Activated T-cell treated with anti-CD3 and anti-CD28 coated beads, Interleukin-2, amount 50 U/mL, for 4 hours (primary cell): Measurements from ENCODE around the gene MEX3D. TPM values are rescaled to one million over a fixed set of nuclear protein-coding genes. Genes with fewer than 3 reads are reported as not detected.
A peak's percentile ranks its signal among the peaks of the same experiment; 100 is the strongest.

Experiments used
- ATAC-seq, 2 donors: fragments of 200-7000 bp; cut with Tn5 transposase; one replicate each; pipeline ENCODE4 v1.10.0; 2021
- DNase-seq: peaks from one replicate; pipeline ENCODE4 v3.0.0-alpha.2; 2020
- H3K27me3 Mint-ChIP-seq: one replicate; pipeline ENCODE4 v1.8.0; 2021; ENCODE audit warnings: low read depth, mixed read lengths
- H3K36me3 Mint-ChIP-seq: one replicate; pipeline ENCODE4 v1.8.0; 2022; ENCODE audit warnings: mixed read lengths; ENCODE audit not compliant: insufficient read depth
- H3K4me1 Mint-ChIP-seq: one replicate; pipeline ENCODE4 v1.8.0; 2021; ENCODE audit warnings: low read depth, mixed read lengths
- H3K4me3 Mint-ChIP-seq: one replicate; pipeline ENCODE4 v1.8.0; 2021; ENCODE audit warnings: mild to moderate bottlenecking, moderate library complexity, mixed read lengths
- H3K9me3 Mint-ChIP-seq: one replicate; pipeline ENCODE4 v1.8.0; 2021; ENCODE audit warnings: mixed read lengths
- total RNA-seq, 3 donors: library from RNA; stranded (reverse); gene quantifications; one replicate each; pipeline ENCODE4 v1.2.1, GENCODE V29; 2021

MEX3D gene
- total RNA-seq, 3 donors from 2014 or later: 12.5 to 17.0 (median 12.6) TPM

GRCh38 chr19:1570836-1571235 lies 2.7 kb upstream of the MEX3D start:
- no peaks in the 10 kb centered on the region for H3K36me3 Mint-ChIP-seq
- H3K9me3 Mint-ChIP-seq: no peaks in the 10 kb centered on the region
- H3K4me3 Mint-ChIP-seq: no peak overlapping the region

GRCh38 chr19:1569997-1570396 lies 1.9 kb upstream of the MEX3D start:
- Mint-ChIP-seq H3K4me1 (peaks cover 4% of the 10 kb centered on the region), H3K36me3 (no peaks in the 10 kb centered on the region), H3K9me3 (no peaks in the 10 kb centered on the region), H3K4me3 (peak overlapping the region; percentile 21), H3K27me3 (peaks cover 5% of the 10 kb centered on the region)
- DNase-seq (no peak), ATAC-seq (no peak)

More at GRCh38 chr19:1570836-1571235, 2.7 kb upstream of the MEX3D start:
- ATAC-seq: no peak
- peaks cover 4% of the 10 kb centered on the region for H3K4me1 Mint-ChIP-seq
- peaks cover 5% of the 10 kb centered on the region for H3K27me3 Mint-ChIP-seq
- no peak for DNase-seq

GRCh38 chr19:1567848-1568227 lies 287 bp downstream of the MEX3D start:
- peaks cover 4% of the 10 kb centered on the region for H3K4me1 Mint-ChIP-seq
- H3K36me3 Mint-ChIP-seq: no peaks in the 10 kb centered on the region
- no peaks in the 10 kb centered on the region for H3K9me3 Mint-ChIP-seq
- peaks cover 5% of the 10 kb centered on the region for H3K27me3 Mint-ChIP-seq
- no peak overlapping the region for H3K4me3 Mint-ChIP-seq
- ATAC-seq: peak in 1 of 2 donors; percentile 36
- DNase-seq: no peak

DNA sequence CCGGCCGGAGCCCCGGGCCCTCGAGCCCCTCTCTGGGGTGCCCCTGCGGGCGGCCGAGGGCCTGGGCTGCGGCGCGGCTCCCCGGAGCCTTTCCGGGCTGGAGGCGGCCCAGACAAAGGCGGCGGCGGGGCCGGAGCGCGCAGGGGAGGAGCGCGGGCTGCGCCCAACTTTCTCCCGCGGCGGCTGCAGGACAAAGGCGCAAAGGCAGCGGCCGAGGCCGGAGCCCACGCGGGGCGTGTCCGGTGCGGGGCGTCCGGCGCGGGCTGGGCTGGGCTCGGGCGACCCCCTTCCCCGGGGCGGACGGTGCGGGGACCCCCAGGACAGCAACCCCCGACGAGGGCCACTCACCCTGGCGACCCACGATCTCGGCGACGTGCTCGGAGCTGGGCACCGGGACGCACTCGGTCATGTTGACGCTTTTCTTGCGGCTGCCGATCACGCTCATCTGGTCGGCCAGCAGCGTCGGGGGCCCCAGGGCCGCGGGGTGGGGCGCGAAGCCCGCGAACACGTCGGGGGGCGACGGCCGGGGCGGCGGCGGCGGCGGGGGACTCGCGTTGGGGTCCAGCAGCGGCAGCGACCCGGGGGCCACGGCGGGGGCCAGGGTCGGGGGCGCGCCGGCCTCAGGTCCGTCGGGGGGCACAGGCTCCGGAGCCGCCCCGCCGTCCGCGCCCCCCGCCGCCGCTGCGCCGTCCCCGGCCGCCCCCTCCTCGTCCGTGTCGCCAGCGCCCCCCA lies 843 bp downstream of the MEX3D start:
- ATAC-seq (peak; percentile 3 to 13), DNase-seq (no peak)
- H3K9me3 Mint-ChIP-seq: no peaks in the 10 kb centered on the region
- H3K27me3 Mint-ChIP-seq: peaks cover 5% of the 10 kb centered on the region
- H3K4me3 Mint-ChIP-seq: peak overlapping the region; percentile 33
- H3K4me1 Mint-ChIP-seq: peaks cover 4% of the 10 kb centered on the region
- no peaks in the 10 kb centered on the region for H3K36me3 Mint-ChIP-seq

DNA sequence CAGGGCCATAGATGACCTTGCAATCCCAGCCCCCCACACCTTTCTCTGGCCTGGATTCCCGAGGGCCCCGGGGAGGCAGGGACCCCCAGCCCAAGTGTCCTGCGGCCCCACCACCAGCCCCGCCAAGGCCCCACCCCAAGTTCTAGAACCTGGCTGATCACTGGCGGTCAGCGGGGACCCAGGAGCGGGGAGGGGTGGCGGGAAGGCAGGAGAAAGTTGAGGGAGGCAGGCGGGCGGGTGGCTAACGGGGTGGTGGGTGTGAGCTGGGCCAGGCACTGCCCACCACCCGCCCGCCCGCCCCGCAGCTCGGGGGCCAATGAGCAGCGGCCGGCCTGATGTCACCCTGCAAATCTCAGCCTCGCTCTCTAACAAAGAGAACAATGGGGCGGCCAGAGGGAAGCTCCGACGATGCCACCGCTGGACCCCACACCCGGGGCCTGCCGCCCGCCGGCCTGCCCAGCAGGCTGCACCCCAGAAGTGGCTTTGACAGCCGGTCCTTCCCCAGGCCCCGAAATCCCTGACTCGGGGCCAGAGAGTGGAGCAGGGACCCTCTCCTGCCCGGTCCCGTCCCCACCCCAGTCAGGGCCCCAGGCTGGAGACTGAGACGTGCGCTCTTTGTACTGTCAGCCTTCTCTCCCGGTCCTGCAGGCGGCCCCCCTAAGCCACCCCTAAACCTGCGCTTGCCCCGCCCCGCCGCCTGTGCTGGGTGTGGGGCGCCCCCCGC lies 1.6 kb downstream of the MEX3D start:
- Mint-ChIP-seq H3K4me3 (no peak overlapping the region), H3K27me3 (peaks cover 5% of the 10 kb centered on the region), H3K9me3 (no peaks in the 10 kb centered on the region), H3K4me1 (peaks cover 4% of the 10 kb centered on the region), H3K36me3 (no peaks in the 10 kb centered on the region)
- no peak for DNase-seq
- peak; percentile 2 to 14 for ATAC-seq

DNA sequence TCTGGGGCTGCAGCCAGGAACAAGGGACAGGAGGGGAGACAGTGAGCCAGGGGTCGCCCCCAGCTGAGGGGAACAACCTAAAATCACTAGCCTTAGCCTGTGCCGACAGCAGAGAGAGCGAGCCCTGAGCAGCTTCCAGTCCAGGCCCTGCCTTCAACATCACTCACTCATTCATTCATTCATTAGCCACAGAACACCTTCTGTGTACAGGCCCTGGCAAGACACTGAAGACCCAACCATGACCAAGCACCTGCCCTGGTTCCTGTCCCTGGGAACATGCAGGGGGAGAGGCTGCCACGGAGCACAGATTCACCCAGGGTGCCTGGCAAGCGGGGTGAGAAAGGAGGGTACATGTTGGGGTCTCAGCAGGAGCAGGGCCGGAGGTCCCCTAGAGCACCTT lies 4.9 kb downstream of the MEX3D start:
- DNase-seq (no peak), ATAC-seq (no peak)
- Mint-ChIP-seq H3K27me3 (no peaks in the 10 kb centered on the region), H3K36me3 (no peaks in the 10 kb centered on the region), H3K4me1 (no peaks in the 10 kb centered on the region), H3K9me3 (no peaks in the 10 kb centered on the region), H3K4me3 (no peak overlapping the region)

- Mint-ChIP-seq H3K4me1 (no peaks in the 10 kb centered on the region), H3K27me3 (no peaks in the 10 kb centered on the region), H3K9me3 (no peaks in the 10 kb centered on the region), H3K36me3 (no peaks in the 10 kb centered on the region), H3K4me3 (no peak overlapping the region)
- no peak for DNase-seq
- ATAC-seq: no peak
Observed at GRCh38 chr19:1561236-1561842, 6.8 kb downstream of the MEX3D start.

GRCh38 chr19:1560286-1560882 lies 7.7 kb downstream of the MEX3D start:
- H3K4me3 Mint-ChIP-seq: no peak overlapping the region
- no peaks in the 10 kb centered on the region for H3K27me3 Mint-ChIP-seq
- no peak for DNase-seq
- H3K9me3 Mint-ChIP-seq: no peaks in the 10 kb centered on the region
- no peaks in the 10 kb centered on the region for H3K36me3 Mint-ChIP-seq
- ATAC-seq: no peak
- no peaks in the 10 kb centered on the region for H3K4me1 Mint-ChIP-seq

- no peaks in the 10 kb centered on the region for H3K36me3 Mint-ChIP-seq
- H3K4me3 Mint-ChIP-seq: no peak overlapping the region
- DNase-seq (no peak), ATAC-seq (no peak)
- no peaks in the 10 kb centered on the region for H3K27me3 Mint-ChIP-seq
- H3K4me1 Mint-ChIP-seq: no peaks in the 10 kb centered on the region
- H3K9me3 Mint-ChIP-seq: no peaks in the 10 kb centered on the region
Observed at GRCh38 chr19:1558552-1558951, 9.6 kb downstream of the MEX3D start.

GRCh38 chr19:1556390-1557070 lies 11.6 kb downstream of the MEX3D start:
- Mint-ChIP-seq H3K4me1 (no peaks in the 10 kb centered on the region), H3K4me3 (no peak overlapping the region), H3K9me3 (no peaks in the 10 kb centered on the region), H3K36me3 (no peaks in the 10 kb centered on the region), H3K27me3 (peaks cover 6% of the 10 kb centered on the region)
- ATAC-seq (no peak), DNase-seq (no peak)

DNA sequence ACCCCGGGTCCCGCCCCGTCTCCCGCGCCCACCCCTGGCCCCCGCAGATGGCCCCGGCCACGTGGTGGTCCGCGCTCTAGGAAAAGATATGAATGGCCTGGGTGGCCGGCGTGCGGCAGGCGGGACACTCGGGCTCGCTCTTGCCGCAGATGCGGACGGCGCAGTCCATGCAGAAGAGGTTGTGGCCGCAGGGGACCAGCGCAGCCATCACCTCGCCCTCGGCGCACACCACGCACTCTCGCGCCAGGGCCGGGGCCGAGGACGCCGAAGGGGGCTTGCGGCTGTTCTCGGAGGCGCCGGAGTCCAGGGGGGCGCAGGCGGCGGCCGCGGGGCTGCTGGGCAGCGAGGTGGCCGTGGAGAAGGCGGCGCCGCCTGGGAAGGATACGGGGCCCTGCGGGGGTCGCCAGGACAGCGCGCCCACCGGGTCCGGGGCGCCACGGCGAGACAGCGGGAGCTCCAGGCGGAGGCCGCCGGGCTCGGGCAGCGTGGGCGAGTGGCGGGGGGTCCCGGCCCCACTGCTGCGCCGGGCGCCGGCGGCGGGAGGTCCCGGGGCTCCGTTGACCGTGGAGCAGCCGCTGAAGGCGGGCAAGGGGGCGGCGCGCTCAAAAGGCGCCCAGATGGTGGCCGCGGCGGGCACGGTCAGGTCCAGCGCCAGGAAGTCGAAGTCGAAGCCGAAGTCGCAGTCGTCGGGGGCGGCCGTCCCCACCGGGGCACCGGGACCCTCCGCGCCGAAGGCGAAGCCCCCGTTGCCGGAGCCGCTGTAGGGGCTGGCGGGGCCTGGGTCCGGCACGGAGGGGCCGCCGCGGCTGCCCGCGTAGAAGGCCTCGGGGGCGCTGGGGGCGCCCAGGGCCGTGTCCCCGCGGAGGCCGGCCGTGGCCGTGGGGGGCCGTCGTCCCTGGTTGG lies 12.4 kb downstream of the MEX3D start:
- H3K4me3 Mint-ChIP-seq: no peak overlapping the region
- no peak for ATAC-seq
- peaks cover 9% of the 10 kb centered on the region for H3K27me3 Mint-ChIP-seq
- no peaks in the 10 kb centered on the region for H3K9me3 Mint-ChIP-seq
- H3K4me1 Mint-ChIP-seq: no peaks in the 10 kb centered on the region
- DNase-seq: no peak
- no peaks in the 10 kb centered on the region for H3K36me3 Mint-ChIP-seq

DNA sequence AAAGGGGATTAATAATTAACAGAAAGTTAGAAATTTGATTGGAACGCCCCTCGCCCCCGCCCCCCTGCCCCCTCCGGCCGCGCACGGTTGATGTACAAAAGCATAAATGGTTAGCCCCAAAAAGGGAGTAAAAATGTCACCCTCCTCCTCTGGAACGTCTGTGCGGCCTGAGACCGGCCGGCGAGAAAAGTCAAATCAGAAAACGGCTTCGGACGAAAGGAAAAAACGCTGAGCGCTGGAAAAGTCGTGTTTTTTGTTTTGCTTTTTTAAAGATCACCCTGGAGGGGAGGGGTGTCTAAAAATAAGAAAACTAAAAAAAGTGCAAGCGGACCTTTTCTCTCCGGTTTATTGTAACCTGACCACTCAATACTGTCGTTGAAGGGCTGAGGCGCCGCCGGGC lies 13.2 kb downstream of the MEX3D start:
- Mint-ChIP-seq H3K36me3 (no peaks in the 10 kb centered on the region), H3K4me3 (no peak overlapping the region), H3K27me3 (peaks cover 9% of the 10 kb centered on the region), H3K9me3 (no peaks in the 10 kb centered on the region), H3K4me1 (no peaks in the 10 kb centered on the region)
- ATAC-seq (no peak), DNase-seq (no peak)

DNA sequence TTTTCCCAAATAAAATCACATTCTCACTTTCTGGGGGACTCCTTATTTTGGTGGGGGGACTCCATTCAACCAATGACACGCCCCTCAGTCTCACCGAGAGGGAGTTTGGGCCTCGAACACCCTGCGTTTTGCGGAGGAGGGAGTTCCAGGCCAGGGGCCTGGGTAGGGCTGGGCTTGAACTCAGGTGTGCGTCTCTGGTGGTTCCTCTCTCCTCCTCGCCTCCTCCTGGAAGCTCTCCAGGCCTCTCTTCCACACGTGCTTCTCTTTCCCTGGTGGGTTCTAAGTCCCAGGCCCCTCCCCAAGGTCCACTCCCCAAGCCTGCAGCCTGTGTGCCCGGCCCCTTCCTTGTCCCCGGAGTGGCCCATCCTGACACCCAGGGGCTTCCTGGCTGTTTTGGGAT lies 14.7 kb downstream of the MEX3D start:
- Mint-ChIP-seq H3K36me3 (no peaks in the 10 kb centered on the region), H3K27me3 (peaks cover 9% of the 10 kb centered on the region), H3K4me1 (no peaks in the 10 kb centered on the region), H3K4me3 (no peak overlapping the region), H3K9me3 (no peaks in the 10 kb centered on the region)
- ATAC-seq: no peak
- DNase-seq: no peak
